ENCODE results near the gene SDCCAG8. TPM values are rescaled to one million over a fixed set of nuclear protein-coding genes. Genes with fewer than 3 reads are reported as not detected.

The SDCCAG8 gene
- total RNA-seq, 1 donor from 2014 or later: 97.1 TPM

DNA sequence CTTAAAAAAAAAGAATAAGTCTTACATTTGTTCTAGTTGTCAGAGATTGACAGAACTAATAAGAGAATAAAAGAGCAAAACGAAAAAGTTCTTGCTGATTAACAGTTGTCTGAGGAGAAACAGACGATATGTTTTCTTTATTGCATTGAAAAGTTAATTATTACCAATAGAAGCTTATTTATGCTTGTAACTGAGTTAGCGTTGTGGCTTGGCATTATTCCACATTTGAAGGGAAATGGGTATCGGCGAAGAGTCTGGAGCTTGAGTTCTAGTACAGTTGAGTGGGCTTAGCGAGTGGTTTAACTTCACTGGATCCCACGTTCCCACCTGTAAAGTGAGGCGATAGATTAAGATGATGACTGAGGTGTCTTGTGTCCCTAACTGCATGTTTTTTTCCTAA is 109.0 kb downstream of the SDCCAG8 start:
- intact Hi-C loops (cut with DNase I): no loop called here
- TF ChIP-seq, protein P1, sequence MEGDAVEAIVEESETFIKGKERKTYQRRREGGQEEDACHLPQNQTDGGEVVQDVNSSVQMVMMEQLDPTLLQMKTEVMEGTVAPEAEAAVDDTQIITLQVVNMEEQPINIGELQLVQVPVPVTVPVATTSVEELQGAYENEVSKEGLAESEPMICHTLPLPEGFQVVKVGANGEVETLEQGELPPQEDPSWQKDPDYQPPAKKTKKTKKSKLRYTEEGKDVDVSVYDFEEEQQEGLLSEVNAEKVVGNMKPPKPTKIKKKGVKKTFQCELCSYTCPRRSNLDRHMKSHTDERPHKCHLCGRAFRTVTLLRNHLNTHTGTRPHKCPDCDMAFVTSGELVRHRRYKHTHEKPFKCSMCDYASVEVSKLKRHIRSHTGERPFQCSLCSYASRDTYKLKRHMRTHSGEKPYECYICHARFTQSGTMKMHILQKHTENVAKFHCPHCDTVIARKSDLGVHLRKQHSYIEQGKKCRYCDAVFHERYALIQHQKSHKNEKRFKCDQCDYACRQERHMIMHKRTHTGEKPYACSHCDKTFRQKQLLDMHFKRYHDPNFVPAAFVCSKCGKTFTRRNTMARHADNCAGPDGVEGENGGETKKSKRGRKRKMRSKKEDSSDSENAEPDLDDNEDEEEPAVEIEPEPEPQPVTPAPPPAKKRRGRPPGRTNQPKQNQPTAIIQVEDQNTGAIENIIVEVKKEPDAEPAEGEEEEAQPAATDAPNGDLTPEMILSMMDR (IDR thresholded peaks at IDR 0.05): no peak
- Histone ChIP-seq H3K4me1 (no peaks in the 10 kb centered on the region), H3K36me3 (peaks cover 0 to 19% of the 10 kb centered on the region in 2 donors), H3K4me3 (no peak overlapping the region), H3K9me3 (no peaks in the 10 kb centered on the region), H3K27me3 (no peaks in the 10 kb centered on the region), H3K27ac (no peak overlapping the region)
- no peak for DNase-seq (ENCODE audit: low spot score in 2 of 2)

DNA sequence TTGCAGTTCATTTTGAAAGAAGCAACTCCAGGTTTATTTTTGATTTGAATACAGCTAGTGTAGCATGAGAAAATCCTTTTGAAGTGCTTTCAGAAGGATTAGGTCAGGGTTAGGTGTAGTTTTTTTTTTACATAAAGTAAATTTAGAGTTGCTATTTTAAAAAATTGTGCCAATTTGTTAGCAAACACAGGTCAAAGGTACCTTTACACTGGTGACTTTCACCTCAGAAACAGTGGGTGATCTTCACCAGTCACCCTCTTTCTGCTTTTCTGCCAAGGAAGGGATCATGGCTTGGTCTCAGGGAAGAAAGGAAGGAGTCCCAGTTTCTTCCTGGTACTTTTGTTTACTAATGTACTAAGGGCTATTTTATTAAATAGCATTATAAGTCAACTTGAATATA is 111.5 kb downstream of the SDCCAG8 start:
- TF ChIP-seq, protein P1 (IDR thresholded peaks at IDR 0.05): no peak
- H3K27me3 ChIP-seq: no peaks in the 10 kb centered on the region
- H3K4me1 ChIP-seq: no peaks in the 10 kb centered on the region
- H3K27ac ChIP-seq: no peak overlapping the region
- H3K36me3 ChIP-seq: peaks cover 0 to 4% of the 10 kb centered on the region in 2 donors
- H3K9me3 ChIP-seq: no peaks in the 10 kb centered on the region
- no peak for DNase-seq (ENCODE audit: low spot score in 2 of 2)
- intact Hi-C loops (cut with DNase I): no loop called here
- no peak overlapping the region for H3K4me3 ChIP-seq

DNA sequence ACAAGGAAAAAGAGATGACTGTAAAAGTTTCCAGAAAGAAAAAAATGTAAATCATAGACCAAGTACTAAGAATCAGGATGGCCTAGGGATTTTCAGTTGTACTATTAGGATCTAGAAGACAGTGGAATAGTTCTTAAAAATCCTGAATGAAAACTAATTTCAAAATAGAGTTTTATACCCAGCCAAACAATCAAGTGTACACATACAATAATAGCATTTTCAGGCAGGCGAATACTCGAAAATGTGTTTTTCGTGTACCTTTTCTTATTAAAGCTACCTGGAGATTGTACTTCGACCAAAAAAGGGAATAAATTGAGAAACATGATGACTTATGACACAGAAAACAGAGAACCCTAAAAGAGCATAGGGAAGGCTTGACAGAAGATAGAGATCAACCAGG is 118.6 kb downstream of the SDCCAG8 start:
- Histone ChIP-seq H3K27ac (no peak overlapping the region), H3K9me3 (peaks cover 0 to 9% of the 10 kb centered on the region in 2 donors), H3K27me3 (no peaks in the 10 kb centered on the region), H3K36me3 (peaks cover 7 to 8% of the 10 kb centered on the region in 2 donors), H3K4me1 (no peaks in the 10 kb centered on the region), H3K4me3 (no peak overlapping the region)
- no peak for DNase-seq (ENCODE audit: low spot score in 2 of 2)
- intact Hi-C loops (cut with DNase I): no loop called here
- TF ChIP-seq, protein P1 (IDR thresholded peaks at IDR 0.05): no peak

DNA sequence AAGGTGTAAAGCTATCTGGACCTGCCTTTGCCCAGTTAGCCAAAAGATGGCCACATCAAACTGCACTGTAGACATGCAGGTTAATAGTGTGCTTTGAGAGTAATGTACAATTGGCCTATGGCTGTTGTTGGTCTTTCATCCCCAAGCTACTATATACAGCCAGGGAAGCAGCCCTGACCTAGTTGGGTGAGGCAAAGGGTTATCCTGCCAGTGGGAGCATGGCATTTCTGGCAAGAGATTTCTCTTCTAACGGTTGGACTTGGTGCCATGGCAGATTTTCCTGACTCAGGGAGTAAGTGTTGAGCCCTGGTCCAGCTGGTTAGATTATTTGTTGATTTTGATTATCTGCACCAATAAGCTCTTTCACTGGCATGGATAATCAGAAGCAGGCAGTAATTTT is 119.8 kb downstream of the SDCCAG8 start:
- intact Hi-C loops (cut with DNase I): no loop called here
- Histone ChIP-seq H3K9me3 (peaks cover 0 to 9% of the 10 kb centered on the region in 2 donors), H3K27me3 (no peaks in the 10 kb centered on the region), H3K4me3 (no peak overlapping the region), H3K27ac (no peak overlapping the region), H3K36me3 (peaks cover 8 to 9% of the 10 kb centered on the region in 2 donors), H3K4me1 (no peaks in the 10 kb centered on the region)
- DNase-seq (ENCODE audit: low spot score in 2 of 2): no peak
- TF ChIP-seq, protein P1 (IDR thresholded peaks at IDR 0.05): no peak

DNA sequence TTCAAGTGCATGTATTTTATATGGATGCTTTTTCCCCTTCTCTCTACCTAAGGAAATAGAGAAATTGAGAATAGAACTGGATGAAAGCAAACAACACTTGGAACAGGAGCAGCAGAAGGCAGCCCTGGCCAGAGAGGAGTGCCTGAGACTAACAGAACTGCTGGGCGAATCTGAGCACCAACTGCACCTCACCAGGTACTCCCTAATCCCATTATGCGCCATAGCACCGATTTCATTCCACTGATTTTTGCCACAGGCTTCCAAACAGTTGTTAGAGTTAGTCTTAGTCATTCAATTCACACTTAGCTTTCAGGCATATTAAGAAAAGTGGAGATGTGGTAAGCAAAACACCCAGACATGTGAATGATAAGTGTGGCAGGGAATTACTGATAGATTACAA is 122.8 kb downstream of the SDCCAG8 start:
- H3K36me3 ChIP-seq: peaks cover 8 to 21% of the 10 kb centered on the region in 2 donors
- no peaks in the 10 kb centered on the region for H3K4me1 ChIP-seq
- TF ChIP-seq, protein P1 (IDR thresholded peaks at IDR 0.05): no peak
- DNase-seq (ENCODE audit: low spot score in 2 of 2): no peak
- intact Hi-C loops (cut with DNase I): no loop called here
- peaks cover 0 to 9% of the 10 kb centered on the region in 2 donors for H3K9me3 ChIP-seq
- H3K27ac ChIP-seq: no peak overlapping the region
- no peaks in the 10 kb centered on the region for H3K27me3 ChIP-seq
- no peak overlapping the region for H3K4me3 ChIP-seq

DNA sequence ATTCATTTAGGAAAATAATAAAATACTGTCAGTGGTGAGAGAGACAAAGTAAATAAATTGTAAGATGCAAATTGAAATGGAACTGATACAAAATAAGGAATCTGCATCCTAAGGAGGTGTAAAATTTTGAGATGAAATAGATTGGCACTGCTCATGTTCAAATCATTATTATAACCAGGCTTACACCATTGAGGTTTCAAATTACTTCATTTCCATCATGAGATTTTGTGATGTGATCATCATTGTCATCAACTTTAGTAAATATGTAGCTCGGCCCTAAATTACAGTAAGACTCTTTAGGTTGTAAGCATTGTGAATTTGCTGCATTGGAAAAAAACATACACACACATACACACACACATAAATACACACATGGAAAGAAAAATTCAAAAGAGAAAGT is 123.4 kb downstream of the SDCCAG8 start:
- H3K4me1 ChIP-seq: no peaks in the 10 kb centered on the region
- H3K9me3 ChIP-seq: peaks cover 0 to 7% of the 10 kb centered on the region in 2 donors
- peaks cover 8 to 21% of the 10 kb centered on the region in 2 donors for H3K36me3 ChIP-seq
- TF ChIP-seq, protein P1 (IDR thresholded peaks at IDR 0.05): no peak
- H3K27me3 ChIP-seq: no peaks in the 10 kb centered on the region
- H3K4me3 ChIP-seq: no peak overlapping the region
- no peak for DNase-seq (ENCODE audit: low spot score in 2 of 2)
- H3K27ac ChIP-seq: no peak overlapping the region
- intact Hi-C loops (cut with DNase I): no loop called here
